GM21381 (cell line): Measurements from ENCODE around the gene DHODH.

Experiments used
- ATAC-seq: cut with Tn5 transposase; IDR thresholded peaks from one replicate; pipeline ENCODE4 v1.9.1; 2021; ENCODE audit warnings: mild to moderate bottlenecking, moderate library complexity; ENCODE audit not compliant: unreplicated experiment

The DHODH gene

DNA sequence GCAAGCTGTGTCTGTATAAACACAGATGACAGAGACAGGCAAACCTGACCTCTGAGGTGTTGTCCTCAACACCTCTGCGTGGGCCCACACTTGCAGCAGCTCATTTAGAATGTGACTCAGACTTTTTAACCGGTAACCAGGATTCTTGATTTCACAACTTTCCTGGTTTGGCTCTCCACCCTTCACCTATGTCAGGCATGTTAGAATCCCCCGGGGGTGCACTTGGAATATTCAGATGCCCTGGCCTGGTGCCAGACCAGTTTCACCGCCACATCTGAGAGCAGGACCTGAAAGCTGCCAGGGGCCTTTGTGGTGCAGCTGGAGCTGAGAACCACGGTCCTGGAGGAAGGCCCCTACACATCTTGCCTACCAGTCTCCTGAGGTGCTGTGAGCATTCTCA, 4.8 kb downstream of the DHODH start:
- no peak for ATAC-seq

DNA sequence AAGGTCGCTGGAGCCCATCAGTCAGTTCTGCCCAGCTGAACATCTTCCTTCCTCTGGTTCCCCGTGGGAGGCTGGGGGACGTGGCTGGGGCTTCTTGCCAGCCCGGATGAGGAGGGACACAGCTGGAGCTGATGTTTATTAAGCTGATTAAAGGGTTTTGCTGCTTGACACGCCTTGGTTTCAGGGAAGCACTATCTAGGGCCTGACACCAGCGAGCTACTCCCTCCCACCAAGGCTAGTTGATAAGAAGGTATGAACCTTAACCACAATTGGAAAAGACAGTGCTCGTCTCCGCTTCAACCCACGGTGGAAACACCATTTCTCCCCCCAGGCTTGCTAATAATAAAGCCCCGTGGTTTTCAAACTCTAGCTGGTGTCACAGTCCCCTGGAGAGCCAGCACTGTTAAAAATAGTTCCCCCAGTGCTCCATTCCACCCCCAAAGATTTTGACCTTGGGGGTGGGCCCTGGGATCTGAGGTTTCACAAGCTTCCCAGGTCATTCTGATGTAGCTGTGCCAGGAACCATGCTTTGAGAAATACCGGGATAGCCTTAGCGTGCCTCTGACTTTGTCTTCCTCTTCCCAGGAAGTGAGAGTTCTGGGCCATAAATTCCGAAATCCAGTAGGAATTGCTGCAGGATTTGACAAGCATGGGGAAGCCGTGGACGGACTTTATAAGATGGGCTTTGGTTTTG, 5.5 kb downstream of the DHODH start:
- ATAC-seq: no peak

DNA sequence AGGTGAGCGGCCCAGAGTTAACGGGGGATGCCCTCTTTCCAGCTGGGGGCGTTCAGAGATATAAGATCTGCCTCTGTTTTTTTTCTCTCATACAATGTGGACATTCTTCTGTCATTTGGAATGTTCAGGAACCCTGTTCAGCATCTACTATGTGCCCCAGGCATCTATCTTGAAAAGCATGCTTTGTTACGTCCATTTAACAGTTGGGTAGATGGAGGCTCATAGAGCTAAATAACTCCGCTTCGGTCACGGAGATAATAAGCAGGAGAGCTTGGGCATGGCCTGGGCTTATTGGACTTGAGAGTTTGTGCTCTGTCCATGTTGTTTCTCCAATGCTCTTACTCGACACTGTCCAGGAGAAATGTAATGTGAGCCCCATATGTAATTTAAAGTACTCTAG, 6.1 kb downstream of the DHODH start:
- no peak for ATAC-seq

DNA sequence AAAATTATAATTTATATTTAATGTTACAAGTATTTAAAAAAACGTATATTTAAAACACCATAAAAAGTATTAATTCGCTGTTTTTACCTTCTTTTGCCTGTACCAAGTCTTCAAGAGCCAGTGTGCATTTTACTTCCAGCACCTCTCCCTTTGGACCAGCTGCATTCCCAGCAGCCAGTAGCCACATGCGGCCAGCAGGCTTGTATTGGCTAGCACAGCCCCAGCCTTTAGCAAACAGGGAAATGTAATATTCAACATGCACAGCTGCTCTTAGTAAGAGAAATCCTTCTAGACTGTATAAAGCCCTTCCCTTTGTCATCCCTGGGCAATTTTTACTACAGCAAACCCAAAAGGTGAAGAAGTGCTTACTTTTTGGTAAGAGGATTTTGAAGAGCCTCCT, 6.6 kb downstream of the DHODH start:
- ATAC-seq: no peak

DNA sequence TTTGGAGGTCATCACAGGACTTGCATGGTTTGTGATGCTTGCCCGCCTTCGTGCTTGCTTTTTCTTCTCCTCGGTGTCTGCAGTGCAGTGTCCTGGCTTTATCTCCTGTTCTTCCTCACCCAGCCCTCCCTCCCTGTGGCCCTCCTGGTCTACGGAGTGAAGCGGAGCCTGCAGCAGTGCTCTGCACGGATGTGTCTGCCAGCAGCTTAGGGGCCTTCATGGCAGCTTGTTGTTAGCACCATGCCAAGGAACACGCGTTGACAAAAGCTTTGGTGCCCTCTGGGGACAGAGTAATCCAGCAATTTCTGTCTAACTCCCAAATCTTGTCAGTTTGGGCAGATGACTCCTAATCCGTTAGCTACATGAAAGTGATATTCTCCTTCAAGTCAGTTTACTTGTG, 9.9 kb downstream of the DHODH start:
- ATAC-seq: no peak

DNA sequence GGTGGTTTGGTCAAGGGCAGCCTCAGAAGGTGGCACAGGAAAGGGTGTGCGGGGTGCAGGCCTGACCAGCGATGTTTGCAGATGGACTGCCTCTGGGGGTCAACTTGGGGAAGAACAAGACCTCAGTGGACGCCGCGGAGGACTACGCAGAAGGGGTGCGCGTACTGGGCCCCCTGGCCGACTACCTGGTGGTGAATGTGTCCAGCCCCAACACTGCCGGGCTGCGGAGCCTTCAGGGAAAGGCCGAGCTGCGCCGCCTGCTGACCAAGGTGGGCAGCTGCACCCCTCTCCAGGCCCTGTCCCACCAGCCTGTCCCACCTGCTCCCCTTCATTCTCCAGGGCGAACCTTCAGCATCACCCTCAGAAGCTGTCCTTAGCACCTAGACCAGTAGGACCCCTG, 12.5 kb downstream of the DHODH start:
- ATAC-seq: no peak

DNA sequence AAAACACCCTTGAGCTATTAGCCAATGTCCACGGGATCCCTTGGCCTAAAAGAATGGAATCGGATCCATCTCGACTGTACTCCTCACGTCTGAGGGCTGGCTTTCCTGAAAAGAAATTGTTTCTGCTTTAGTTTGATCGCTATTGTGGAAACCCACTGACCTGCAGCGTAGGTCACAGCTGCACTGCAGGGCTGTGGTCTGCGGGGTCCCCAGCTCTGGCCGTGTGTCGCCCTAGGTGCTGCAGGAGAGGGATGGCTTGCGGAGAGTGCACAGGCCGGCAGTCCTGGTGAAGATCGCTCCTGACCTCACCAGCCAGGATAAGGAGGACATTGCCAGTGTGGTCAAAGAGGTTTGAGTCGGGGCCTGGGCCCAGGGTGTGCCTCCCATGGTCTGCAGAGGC, 13.6 kb downstream of the DHODH start:
- ATAC-seq: no peak

DNA sequence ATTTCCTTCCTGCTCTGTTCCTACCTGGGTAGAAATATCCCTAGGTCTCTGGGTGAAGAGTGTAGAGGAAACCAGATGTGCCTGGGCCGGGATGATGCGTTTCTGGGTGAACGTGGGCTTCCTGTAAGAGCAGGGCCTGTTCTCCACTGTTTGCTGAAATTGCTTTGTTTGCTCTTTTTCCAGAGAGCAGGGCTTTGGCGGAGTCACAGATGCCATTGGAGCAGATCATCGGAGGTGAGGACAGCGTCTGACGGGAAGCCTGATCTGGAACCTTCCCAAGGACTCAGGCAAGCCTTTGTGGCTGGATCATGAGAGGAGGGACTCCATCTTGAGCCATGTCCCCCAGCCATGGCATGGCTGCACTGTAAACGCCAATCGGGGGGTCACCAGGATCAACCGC, 15.4 kb downstream of the DHODH start:
- ATAC-seq: no peak

DNA sequence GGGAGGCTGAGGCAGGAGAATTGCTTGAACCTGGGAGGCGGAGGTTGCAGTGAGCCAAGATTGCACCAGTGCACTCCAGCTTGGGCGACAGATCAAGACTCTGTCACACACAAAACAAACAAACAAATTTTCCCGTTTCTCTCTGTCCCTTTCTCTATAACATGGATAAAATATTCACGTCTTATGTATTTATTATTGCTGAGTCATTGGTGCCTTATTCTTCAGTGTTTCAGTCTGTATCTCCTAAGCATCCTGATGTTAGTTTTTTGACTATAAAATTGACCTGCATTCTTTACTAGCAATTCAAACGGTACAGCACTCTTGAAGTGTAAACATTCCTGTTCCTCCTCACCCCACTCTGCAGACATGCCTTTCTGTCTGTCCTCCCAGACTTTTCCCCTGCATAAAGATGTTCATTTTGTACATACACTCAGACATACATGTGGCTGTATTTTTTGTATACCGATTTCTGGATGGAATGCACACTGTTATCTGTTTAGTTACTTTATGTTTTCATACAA, 16.4 kb downstream of the DHODH start:
- no peak for ATAC-seq

DNA sequence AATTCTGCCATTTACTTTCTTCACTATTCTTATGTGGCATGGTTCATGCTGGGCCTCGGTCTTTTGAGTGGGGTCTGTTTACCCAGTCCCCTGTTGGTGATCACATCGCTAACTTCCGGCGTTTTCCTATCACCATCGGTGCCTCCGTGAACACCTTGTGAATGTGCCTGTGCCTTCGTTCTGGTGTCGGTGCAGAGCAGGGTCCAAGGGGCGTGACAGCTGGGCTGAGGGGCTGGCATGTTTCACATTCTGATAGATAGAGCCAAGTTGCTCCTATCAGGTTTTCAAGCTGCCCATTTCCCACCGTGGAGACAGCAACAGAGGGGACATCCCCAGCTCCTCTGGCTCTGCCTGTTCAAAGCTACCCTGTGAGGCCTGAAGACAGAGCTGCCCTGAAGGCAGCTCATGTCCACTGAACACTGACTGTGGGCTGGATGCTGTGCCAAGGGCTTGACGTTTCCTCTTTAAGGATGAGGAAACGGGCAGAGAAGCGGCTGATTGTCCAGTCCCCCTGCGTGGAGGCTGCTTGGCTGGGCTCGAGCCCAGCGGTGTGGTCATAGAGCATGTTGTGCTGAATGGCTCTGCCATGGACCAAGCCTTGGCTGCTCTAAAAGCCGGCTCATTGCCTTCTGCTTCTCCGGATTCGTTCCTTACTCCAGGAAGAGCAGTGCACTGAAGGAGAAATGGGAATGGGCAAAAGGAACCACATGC, 17.0 kb downstream of the DHODH start:
- no peak for ATAC-seq

DNA sequence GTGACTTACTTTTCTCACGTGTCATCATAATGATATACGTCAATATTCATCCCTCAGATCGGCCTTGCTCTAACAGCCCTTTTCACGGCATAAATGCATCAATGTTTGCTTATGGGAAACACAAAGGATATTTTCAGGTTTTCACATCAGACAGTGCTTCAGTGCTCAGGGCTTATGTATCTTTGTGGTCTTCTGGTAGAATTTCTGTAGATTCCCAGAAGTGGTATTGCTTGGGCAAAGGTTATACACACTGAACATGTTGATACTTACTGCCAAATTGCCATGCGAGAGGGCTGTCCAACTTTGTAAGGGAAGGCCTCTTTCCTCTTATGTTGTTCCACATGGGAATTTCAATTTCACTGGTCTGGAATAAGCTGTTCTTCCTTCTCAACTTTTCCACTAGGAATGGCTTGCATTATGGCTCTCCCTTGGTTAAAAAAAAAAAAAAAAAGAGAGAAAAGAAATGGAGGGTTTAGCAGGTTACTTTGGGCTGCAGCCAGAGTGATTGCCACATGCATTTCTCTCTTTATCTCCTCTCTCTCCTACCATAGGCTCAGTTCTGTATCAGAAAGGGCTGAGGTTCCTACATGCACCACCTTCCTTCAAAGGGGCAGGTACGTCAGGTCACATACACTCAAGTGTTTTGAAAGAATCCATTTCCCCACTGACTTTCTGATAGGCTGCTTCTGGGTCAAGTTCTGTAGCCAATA, 19.3 kb downstream of the DHODH start:
- ATAC-seq: no peak

DNA sequence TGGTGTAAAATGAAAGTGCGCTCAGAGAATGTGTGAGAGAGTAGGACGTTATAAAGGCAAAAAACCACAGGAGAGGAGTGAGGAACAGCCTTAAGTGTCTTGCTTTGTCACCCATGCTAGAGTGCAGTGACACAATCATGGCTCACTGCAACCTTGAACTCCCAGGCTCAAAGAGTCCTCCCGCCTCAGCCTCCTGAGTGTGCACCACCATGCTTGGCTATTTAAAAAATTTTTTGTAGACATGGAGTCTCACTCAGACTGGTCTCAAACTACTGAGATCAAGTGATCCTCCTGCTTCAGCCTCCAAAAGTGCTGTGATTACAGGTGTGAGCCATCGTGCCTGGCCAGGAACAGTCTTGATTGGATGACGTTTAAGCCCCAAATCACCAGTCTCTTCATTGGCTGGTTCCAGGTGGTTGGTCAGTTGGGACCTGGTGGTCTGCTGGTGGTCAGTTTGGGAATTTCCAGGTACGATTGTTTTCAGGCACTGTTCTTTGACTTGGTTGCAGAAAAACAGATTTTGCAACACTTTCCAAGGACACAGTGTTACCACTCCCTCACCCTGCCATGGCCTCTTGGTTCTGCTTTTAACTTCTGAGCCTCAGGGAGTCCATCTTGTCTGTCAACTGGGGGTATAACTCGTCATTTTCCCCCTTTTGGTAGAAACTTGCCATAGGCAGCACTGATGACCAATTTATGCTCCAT, 21.2 kb downstream of the DHODH start:
- no peak for ATAC-seq

DNA sequence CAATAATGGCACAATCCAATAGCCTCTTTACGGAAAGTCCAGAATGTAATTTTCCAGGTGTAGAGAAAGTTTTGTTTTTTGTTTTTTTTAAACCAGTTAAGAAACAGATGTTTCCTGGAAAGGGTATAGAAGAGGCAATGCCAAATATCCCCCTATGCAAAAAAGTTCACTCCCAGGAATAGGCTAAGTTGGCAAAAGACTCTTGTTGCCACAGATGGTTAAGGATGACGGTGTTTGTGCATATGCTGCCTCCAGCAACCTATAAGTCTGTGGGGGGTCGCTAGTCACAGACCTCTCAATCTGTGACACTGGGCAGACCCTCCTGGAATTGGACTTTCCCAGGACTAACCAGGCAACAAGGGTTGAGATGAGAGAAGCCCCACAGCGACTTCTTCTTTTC, 24.9 kb downstream of the DHODH start:
- ATAC-seq: no peak

DNA sequence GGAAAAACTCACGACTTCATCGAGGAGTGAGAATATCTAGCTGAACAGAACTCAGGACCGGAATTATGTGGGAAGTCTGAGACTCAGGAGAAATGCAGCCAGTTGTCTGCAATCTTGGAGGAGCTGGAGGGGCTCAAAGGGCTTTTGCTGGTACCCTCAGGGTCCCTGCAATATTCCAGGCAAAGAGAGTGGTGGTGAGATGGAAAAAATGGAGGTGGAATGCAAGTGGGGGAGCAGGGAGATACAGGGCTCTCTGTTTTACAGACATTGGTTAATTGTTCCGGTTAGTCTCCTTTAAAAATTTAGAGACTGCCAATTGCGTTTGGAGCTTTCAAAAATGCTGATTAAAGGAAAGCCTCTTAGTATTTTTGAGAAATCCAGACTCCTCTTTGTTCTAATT, 27.6 kb downstream of the DHODH start:
- no peak for ATAC-seq

DNA sequence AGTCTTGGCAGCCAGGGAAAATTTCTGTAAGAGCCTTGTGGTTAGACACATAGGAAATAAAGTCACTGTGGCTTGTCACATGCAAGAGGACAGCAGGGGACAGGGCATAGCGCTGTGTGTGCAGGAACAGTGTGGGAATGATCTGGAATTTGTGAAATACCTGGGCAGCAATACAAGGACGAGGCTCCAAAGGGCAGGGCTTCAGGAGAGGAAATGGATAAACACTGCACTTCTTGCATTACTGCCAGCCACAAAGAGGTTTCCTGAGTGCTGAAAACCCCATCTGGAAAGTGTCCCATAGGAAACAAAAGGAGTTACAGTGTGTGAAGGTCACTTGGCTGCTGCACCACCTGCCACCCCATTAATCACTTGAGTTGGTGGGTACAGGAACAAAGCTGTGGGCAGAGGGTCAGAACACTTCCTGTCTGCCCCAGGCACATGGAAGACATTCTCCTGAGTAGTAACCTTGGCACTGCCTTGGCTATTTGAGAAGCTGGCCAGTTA, 33.7 kb downstream of the DHODH start:
- no peak for ATAC-seq

DNA sequence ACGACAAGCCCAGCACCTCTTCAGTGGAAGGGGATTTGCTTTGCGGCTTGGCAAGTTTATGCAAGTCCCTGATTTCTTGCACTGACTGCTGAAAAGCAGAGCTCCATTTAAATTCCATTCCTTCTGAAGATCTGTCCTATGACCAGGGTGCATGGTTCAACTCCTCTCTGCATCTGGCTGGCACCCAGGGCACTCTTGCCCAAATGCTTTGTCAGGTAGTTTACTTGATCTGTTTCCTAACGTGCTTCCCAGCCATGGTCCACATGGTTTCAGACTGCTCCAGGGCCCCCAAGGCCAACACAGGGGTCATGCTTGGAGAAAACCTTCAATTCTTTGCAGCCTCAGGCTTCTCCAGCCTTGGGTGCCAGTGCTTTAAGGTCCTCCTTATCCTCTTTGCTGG, 34.5 kb downstream of the DHODH start:
- no peak for ATAC-seq

DNA sequence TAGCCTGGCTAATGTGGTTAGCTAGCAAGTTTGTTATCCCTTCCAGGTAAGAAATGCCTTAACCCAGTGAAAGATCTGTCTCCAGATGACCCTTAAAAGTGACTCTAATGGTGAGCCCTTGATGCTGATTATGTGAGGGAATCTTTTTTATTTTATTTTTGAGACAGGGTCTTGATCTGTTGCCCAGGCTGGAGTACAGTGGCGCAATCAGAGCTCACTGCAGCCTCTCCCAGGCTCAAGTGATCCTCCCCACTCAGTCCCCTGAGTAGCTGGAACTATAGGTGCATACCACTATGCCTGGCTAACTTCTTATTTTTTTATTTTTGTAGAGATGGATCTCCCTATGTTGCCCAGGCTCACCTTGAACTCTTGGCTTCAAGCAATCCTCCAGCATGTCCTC, 35.0 kb downstream of the DHODH start:
- ATAC-seq: no peak

DNA sequence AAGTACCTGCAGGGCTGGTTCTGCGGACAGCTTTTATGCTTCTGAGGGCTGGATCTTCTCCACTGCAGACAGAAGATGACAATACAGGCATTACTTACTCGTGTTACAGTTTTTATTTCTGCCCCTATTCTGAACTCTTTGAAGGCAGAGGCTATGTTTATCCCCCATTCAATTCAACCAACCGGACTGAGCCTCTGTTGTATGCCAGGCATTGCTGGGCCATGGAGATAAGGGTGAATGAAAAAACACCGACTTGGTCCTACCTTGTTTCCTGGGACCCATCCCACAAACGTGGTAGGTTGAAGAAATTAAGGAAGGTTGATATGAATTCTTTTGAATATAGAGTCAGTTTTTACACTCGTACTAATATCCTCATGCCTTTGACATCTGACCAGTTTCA, 35.8 kb downstream of the DHODH start:
- ATAC-seq: no peak

DNA sequence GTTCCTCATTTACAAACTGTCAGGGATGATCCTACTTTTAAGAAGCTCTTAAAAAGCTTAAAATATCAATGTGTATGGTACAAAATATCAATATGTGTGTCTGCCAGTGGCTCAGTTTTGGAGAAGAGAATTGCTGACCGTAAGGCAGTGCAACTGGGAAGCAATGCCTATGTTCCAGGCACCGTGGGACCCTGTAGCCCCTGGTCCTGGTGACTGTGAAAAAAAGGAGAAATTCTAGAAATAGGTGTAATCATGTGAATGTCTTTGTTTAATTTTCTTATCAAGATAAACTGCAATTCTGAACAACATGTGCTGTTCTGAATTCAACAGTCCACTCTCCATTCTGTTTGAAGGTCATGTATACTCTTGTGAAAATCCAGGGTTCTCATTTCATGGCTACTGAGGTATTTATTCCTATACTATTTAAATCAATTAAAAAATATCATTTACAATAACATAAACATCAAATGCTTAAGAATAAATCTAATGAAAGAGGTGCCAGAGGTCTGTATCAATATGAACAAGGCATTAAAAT, 36.3 kb downstream of the DHODH start:
- ATAC-seq: no peak

DNA sequence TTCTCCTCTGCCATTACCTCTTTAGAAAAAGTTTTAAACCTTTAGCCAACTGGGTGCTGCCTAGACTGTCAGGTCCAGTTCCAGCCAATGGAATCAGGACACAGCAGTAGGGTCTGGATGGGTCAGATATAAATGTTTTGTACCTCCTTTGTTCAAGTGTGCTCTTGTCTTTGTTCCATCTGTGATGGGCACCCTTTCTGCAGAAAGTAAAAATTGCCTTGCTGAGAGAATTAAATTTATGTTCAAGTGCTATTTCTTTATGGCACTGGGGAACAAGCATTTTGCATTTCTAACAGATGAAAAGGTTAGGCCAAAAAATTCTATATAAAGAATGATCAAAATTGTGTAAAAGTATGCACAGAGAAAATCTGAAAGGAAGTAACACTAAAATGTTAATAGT, 40.6 kb downstream of the DHODH start:
- ATAC-seq: no peak
